OCI-LY7 (cell line): ENCODE data around the gene EDEM1. TPM values are rescaled to one million over a fixed set of nuclear protein-coding genes. Genes with fewer than 3 reads are reported as not detected.

ENCODE experiments used
- BruUV-seq: library from RNA; stranded (reverse); fragments of 400-500 nt; replicated peaks from 2 replicates; lab custom pipeline; 2021; lab: Mats Ljungman, UMichigan
- CTCF ChIA-PET: fragments of 300-600 bp; sonication (Branson Sonifier 250); formaldehyde crosslinking; loops from one replicate; lab custom pipeline; 2022; ENCODE audit warnings: antibody characterized with exemption; ENCODE audit not compliant: unreplicated experiment; lab: Charles Lee
- POLR2A ChIA-PET: fragments of 300-600 bp; sonication (Branson Sonifier 250); formaldehyde crosslinking; loops from one replicate; lab custom pipeline; 2022; ENCODE audit warnings: antibody characterized with exemption; lab: Charles Lee
- DNase-seq: peaks from one replicate; pipeline ENCODE4 v3.0.0-alpha.2; 2015; ENCODE audit warnings: low spot score
- H2AFZ ChIP-seq: fragments of 200-600 bp; sonication (generic), shearing (Covaris generic); 2 replicates; pipeline ENCODE4 v1.6.1; 2014; ENCODE audit warnings: mild to moderate bottlenecking, antibody characterized with exemption, low read length, moderate library complexity
- H3K27ac ChIP-seq: fragments of 200-600 bp; sonication (generic); 2 replicates; pipeline ENCODE4 v1.5.1; 2014; ENCODE audit warnings: mixed run types, low read depth, mild to moderate bottlenecking, moderate library complexity, low read length, inconsistent platforms; ENCODE audit not compliant: poor library complexity, severe bottlenecking
- H3K36me3 ChIP-seq: fragments of 200-600 bp; sonication (generic); 2 replicates; pipeline ENCODE4 v1.6.1; 2014; ENCODE audit warnings: mild to moderate bottlenecking, antibody characterized with exemption, low read length, moderate library complexity, mixed read lengths; ENCODE audit not compliant: insufficient read depth
- H3K4me1 ChIP-seq: fragments of 200-600 bp; sonication (generic); 2 replicates; pipeline ENCODE4 v1.5.1; 2014; ENCODE audit warnings: mild to moderate bottlenecking, low read length; ENCODE audit not compliant: insufficient read depth, poor library complexity, severe bottlenecking
- H3K4me2 ChIP-seq: fragments of 200-600 bp; sonication (generic); 2 replicates; pipeline ENCODE4 v1.6.1; 2014; ENCODE audit warnings: mild to moderate bottlenecking, low read length
- H3K4me3 ChIP-seq: fragments of 200-600 bp; sonication (generic); 2 replicates; pipeline ENCODE4 v1.5.1; 2014; ENCODE audit warnings: mild to moderate bottlenecking, low read depth, low read length; ENCODE audit not compliant: poor library complexity, severe bottlenecking
- H3K79me2 ChIP-seq: fragments of 200-600 bp; sonication (generic); 2 replicates; pipeline ENCODE4 v1.6.1; 2016; ENCODE audit warnings: low read depth, mild to moderate bottlenecking, low read length, moderate library complexity, mixed read lengths; ENCODE audit not compliant: insufficient read depth
- H3K9me2 ChIP-seq: fragments of 200-600 bp; sonication (generic); 2 replicates; pipeline ENCODE4 v1.6.1; 2016; ENCODE audit warnings: mild to moderate bottlenecking, low read length, mixed read lengths; ENCODE audit not compliant: insufficient read depth
- H3K9me3 ChIP-seq: fragments of 200-600 bp; sonication (generic); 2 replicates; pipeline ENCODE4 v1.6.1; 2014; ENCODE audit warnings: mild to moderate bottlenecking, mixed run types, low read length, mixed read lengths
- H4K20me1 ChIP-seq: fragments of 200-600 bp; sonication (generic); 2 replicates; pipeline ENCODE4 v1.6.1; 2014; ENCODE audit warnings: mild to moderate bottlenecking, antibody characterized with exemption, low read length, moderate library complexity, mixed read lengths; ENCODE audit not compliant: insufficient read depth
- CTCF ChIP-seq: fragments of 200-600 bp; sonication (generic); conservative IDR thresholded peaks from 2 replicates; pipeline ENCODE4 v1.5.1; 2014; ENCODE audit warnings: mild to moderate bottlenecking, antibody characterized with exemption, low read length, moderate library complexity, mixed read lengths
- EZH2phosphoT487 ChIP-seq: fragments of 200-600 bp; sonication (generic); IDR thresholded peaks from 2 replicates; pipeline ENCODE4 v1.6.1; 2018; ENCODE audit warnings: low read depth, borderline replicate concordance, mild to moderate bottlenecking, mixed run types, antibody characterized with exemption, low read length, moderate library complexity, mixed read lengths
- intact Hi-C: fragments of 100-400 bp; cut with micrococcal nuclease; formaldehyde crosslinking; loops from one replicate; pipeline ENCODE4 v1.10.0; 2022; ENCODE audit not compliant: unreplicated experiment
- total RNA-seq, 2 experiments: library from RNA; depleted of rRNA in 1 of 2; stranded (reverse); fragments of >200 nt in 1 of 2; shearing (Covaris generic) in 1 of 2; gene quantifications; 2 replicates each; pipeline ENCODE4 v1.2.3, GENCODE V29; 2014 to 2022

EDEM1 gene
- total RNA-seq, 2 experiments from 2014 or later = 186 to 337 TPM

- no TSS peak for BruUV-seq
These were observed 32.3 kb upstream of the EDEM1 start for GRCh38 chr3:5155241-5155640.

GRCh38 chr3:5160321-5160720, 27.2 kb upstream of the EDEM1 start:
- Histone ChIP-seq H3K9me3 (peaks cover under 1% of the 10 kb centered on the region; the same call in 1 of the 2 replicates), H3K79me2 (peaks cover 96% of the 10 kb centered on the region), H2AFZ (no peak overlapping the region), H3K4me1 (peaks cover 48% of the 10 kb centered on the region), H3K4me3 (no peak overlapping the region), H4K20me1 (peaks cover 14% of the 10 kb centered on the region; the same call in 1 of the 2 replicates), H3K9me2 (no peaks in the 10 kb centered on the region), H3K36me3 (0 out of 2 replicates have a peak, but pooled peaks cover 4% of the 10 kb centered on the region), H3K27ac (no peak overlapping the region), H3K4me2 (no peak overlapping the region)
- no peak for DNase-seq
- intact Hi-C loops = no loop called here
- BruUV-seq = no TSS peak
- ChIA-PET CTCF (no interaction called here), POLR2A (interaction anchor here (1.2 to 3.4 kb wide), 3 partner anchors 10 to 29 kb away, joined by 6 to 16 read pairs (median 7); no protein-coding TSS in a partner anchor)
- TF ChIP-seq EZH2phosphoT487 (no peak), CTCF (no peak)

More at GRCh38 chr3:5155241-5155640, 32.3 kb upstream of the EDEM1 start:
- no peak overlapping the region for H3K4me3 ChIP-seq
- POLR2A ChIA-PET = interaction anchor here (0.6 to 1.1 kb wide), 4 partner anchors 13 to 31 kb away, joined by 3 to 4 read pairs (median 3); no protein-coding TSS in a partner anchor
- H3K4me2 ChIP-seq = no peak overlapping the region
- H3K27ac ChIP-seq = no peak overlapping the region
- intact Hi-C loops = no loop called here
- H3K9me2 ChIP-seq = no peaks in the 10 kb centered on the region
- H2AFZ ChIP-seq = no peak overlapping the region
- H3K9me3 ChIP-seq = peaks cover 5% of the 10 kb centered on the region; the same call in 1 of the 2 replicates
- no peaks in the 10 kb centered on the region for H4K20me1 ChIP-seq
- H3K79me2 ChIP-seq = peaks cover 96% of the 10 kb centered on the region
- TF ChIP-seq EZH2phosphoT487 = no peak
- TF ChIP-seq CTCF = no peak
- H3K4me1 ChIP-seq = peaks cover 10% of the 10 kb centered on the region
- DNase-seq = no peak
- CTCF ChIA-PET = no interaction called here
- H3K36me3 ChIP-seq = peaks cover 30% of the 10 kb centered on the region
